Breast epithelium (tissue), 3 donors: Measurements from ENCODE around the gene RRP1.

ENCODE experiments used
- CTCF ChIP-seq, 3 donors: fragments of 450-650 bp; IDR thresholded peaks; one replicate each; pipeline ENCODE4 v1.5.1; 2016 to 2017; ENCODE audit warnings: antibody characterized with exemption in 3 of 3, mild to moderate bottlenecking in 3 of 3, moderate library complexity in 3 of 3
- POLR2A ChIP-seq: fragments of 450-650 bp; IDR thresholded peaks from one replicate; pipeline ENCODE4 v1.6.1; 2016; ENCODE audit warnings: antibody characterized with exemption, mild to moderate bottlenecking, moderate library complexity

GRCh38 chr21:43850728-43851295 lies 61.4 kb downstream of the RRP1 start:
- TF ChIP-seq CTCF (IDR thresholded peaks at IDR 0.05) (no peak), POLR2A (no peak)
